ENCODE measurements around the gene KCNK3.

DNA sequence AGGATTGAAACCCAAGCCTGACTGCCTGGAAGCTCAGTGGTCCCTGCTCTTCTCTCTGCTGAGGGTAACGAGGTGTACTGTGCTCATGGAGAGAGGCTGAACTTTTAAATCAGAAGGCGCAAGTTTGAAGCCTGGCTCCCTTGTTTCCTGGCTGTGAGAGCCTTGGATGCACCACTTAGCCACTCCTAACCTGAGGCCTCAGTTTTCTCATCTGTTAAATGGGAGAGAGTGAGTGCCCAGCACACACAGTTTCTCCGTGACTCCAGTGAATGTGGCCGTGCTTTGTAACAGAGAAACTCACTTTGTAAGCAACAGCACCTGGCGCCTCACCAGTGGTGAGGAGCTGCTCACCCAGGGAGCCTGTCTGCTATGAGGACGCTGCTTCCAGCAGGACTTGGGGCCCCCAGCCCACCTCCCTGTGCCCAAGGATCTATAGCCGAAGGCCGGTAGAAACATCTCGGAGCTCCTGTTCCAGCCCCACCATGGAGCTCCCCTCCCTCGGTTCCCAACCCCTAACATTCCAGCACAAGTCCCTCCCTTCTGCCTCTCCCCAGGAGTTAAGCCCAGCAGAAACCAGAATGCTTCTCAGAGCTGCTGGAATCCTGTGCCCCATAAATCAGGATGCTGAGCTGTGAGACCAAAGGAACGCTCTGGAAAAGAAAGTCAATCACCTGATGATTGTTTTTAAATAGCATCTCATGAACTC, 20.3 kb upstream of the KCNK3 start:
- TF ChIP-seq, protein P1, sequence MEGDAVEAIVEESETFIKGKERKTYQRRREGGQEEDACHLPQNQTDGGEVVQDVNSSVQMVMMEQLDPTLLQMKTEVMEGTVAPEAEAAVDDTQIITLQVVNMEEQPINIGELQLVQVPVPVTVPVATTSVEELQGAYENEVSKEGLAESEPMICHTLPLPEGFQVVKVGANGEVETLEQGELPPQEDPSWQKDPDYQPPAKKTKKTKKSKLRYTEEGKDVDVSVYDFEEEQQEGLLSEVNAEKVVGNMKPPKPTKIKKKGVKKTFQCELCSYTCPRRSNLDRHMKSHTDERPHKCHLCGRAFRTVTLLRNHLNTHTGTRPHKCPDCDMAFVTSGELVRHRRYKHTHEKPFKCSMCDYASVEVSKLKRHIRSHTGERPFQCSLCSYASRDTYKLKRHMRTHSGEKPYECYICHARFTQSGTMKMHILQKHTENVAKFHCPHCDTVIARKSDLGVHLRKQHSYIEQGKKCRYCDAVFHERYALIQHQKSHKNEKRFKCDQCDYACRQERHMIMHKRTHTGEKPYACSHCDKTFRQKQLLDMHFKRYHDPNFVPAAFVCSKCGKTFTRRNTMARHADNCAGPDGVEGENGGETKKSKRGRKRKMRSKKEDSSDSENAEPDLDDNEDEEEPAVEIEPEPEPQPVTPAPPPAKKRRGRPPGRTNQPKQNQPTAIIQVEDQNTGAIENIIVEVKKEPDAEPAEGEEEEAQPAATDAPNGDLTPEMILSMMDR (IDR thresholded peaks at IDR 0.05): no peak
- TF ChIP-seq POLR2A (IDR thresholded peaks at IDR 0.05): no peak

Measured in thyroid gland (tissue), 4 donors.